Adipocyte (in vitro differentiated cells): ENCODE measurements around the gene GMDS.
A peak's percentile ranks its signal among the peaks of the same experiment; 100 is the strongest.

Experiments used
- DNase-seq: peaks from one replicate; pipeline ENCODE4 v3.0.0-alpha.2; 2015; ENCODE audit warnings: low read depth
- H3K27me3 ChIP-seq: replicated peaks from 2 replicates; pipeline ENCODE4 v1.7.0; 2013; ENCODE audit warnings: mild to moderate bottlenecking, low read length, moderate library complexity; ENCODE audit not compliant: control insufficient read depth, insufficient read depth
- H3K36me3 ChIP-seq: 2 replicates; pipeline ENCODE4 v1.7.0; 2013; ENCODE audit warnings: low read length, mild to moderate bottlenecking, moderate library complexity; ENCODE audit not compliant: control insufficient read depth, insufficient read depth, severe bottlenecking
- H3K4me1 ChIP-seq: 2 replicates; pipeline ENCODE4 v1.7.0; 2013; ENCODE audit warnings: mild to moderate bottlenecking, low read length, moderate library complexity; ENCODE audit not compliant: control insufficient read depth, insufficient read depth
- H3K4me3 ChIP-seq: 2 replicates; pipeline ENCODE4 v1.7.0; 2013; ENCODE audit warnings: mild to moderate bottlenecking, low read length, moderate library complexity
- H3K9ac ChIP-seq: 2 replicates; pipeline ENCODE4 v1.7.0; 2013; ENCODE audit warnings: mild to moderate bottlenecking, low read length, moderate library complexity
- H3K9me3 ChIP-seq: 2 replicates; pipeline ENCODE4 v1.7.0; 2013; ENCODE audit warnings: mild to moderate bottlenecking, low read length, moderate library complexity; ENCODE audit not compliant: control insufficient read depth

GMDS gene

DNA sequence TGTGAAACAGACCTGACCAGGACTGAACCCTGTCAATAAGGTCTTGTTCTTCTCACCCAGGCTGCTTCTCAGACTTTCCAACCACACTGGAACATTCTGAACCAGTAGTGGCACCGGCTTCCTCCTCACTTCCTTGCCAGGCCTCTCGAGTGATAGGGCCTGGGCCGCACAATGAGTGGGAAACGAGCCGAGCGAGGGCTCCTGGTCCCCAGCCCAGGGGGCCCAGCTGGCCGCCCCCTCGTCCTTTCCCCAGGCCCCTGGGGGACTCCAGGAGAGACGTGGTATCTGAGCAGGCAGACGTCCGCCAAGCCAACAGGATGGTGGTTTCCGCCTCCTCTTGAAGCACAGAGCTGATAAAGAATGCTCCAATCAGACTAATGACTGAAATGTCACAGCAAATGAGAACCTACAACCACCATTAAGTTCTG lies 117.9 kb downstream of the GMDS start:
- H3K27me3 ChIP-seq: no peaks in the 10 kb centered on the region
- no peak for DNase-seq
- no peak overlapping the region for H3K4me3 ChIP-seq
- no peaks in the 10 kb centered on the region for H3K4me1 ChIP-seq
- no peaks in the 10 kb centered on the region for H3K36me3 ChIP-seq
- no peaks in the 10 kb centered on the region for H3K9me3 ChIP-seq
- no peak overlapping the region for H3K9ac ChIP-seq

DNA sequence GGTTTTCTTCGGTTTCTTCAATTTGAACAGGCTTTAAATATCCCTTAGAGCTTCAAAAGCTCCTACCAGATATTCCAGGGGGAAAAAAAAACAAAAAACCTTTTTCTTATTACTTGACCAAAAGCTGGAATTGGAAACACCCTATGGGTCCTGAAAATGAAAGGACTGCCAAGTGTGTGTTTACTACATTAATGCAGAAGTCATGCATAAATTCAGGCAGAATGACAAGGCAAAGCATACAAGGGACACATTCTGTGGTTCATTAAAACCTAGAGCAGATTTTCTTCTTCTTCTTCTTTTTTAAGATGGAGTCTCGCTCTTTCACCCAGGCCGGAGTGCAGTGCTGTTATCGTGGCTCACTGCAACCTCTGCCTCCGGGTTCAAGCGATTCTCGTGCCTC lies 119.1 kb downstream of the GMDS start:
- Histone ChIP-seq H3K9me3 (no peaks in the 10 kb centered on the region), H3K36me3 (no peaks in the 10 kb centered on the region), H3K9ac (no peak overlapping the region), H3K27me3 (no peaks in the 10 kb centered on the region), H3K4me3 (no peak overlapping the region), H3K4me1 (no peaks in the 10 kb centered on the region)
- no peak for DNase-seq

DNA sequence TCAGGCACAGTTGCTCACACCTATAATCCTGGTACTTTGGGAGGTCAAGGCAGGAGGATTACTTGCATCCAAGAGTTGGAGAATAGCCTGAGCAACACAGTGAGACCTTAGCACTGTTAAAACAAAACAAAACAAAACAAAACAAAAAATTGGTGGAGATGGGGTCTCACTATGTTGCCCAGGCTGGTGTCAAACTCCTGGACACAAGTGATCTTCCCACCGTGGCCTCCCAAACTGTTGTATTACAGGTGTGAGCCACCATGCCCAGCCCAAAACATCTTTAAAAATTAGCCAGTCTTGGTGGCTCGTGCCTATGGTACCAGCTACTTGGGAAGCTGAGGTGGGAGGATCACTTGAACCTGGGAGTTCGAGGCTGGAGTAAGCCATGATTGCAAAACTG lies 120.2 kb downstream of the GMDS start:
- DNase-seq: no peak
- Histone ChIP-seq H3K36me3 (no peaks in the 10 kb centered on the region), H3K9me3 (no peaks in the 10 kb centered on the region), H3K9ac (no peak overlapping the region), H3K27me3 (no peaks in the 10 kb centered on the region), H3K4me1 (no peaks in the 10 kb centered on the region), H3K4me3 (no peak overlapping the region)

DNA sequence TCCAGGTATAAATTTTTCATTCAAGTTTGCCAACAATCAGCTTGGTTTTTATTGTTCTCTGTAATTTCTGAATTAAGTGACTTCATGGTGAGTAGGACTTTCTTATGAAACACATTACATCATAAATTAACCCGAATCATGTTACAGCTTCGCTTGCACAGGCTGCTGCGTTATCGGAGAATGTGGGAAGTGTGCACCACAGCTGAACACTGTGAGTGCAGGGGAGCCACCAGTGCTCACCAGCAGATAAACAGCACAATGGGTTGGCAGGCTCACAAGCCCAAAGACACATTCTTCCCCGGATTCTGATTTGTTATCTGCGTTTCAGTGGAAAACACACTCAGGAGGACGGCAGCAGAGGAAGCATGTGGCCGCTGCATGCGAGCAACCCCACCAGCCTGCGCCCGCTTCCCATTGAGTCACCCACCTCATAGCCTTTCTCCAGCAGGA lies 121.1 kb downstream of the GMDS start:
- no peaks in the 10 kb centered on the region for H3K9me3 ChIP-seq
- H3K27me3 ChIP-seq: no peaks in the 10 kb centered on the region
- H3K4me1 ChIP-seq: no peaks in the 10 kb centered on the region
- H3K36me3 ChIP-seq: no peaks in the 10 kb centered on the region
- H3K4me3 ChIP-seq: no peak overlapping the region
- DNase-seq: no peak
- no peak overlapping the region for H3K9ac ChIP-seq

DNA sequence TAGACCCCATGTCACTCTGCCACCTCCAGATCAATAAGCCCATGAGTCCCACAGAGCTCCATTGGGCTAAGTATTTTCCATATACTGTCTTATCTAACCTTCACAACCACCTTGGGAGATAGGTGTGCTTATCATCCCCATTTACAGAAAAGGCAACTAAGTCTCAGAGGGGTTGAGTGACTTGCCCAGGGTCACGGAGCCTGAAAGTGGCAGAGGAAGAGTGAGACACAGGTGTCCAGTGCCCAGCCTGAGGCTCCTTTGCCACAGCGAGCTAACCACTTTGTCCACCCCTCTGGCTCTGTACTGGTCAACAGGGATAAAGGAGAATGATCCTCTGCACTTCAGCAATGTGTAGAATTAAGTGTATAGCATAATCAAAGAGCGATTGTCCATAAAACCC lies 124.5 kb downstream of the GMDS start:
- Histone ChIP-seq H3K9ac (no peak overlapping the region), H3K36me3 (no peaks in the 10 kb centered on the region), H3K9me3 (no peaks in the 10 kb centered on the region), H3K4me3 (no peak overlapping the region), H3K27me3 (no peaks in the 10 kb centered on the region), H3K4me1 (no peaks in the 10 kb centered on the region)
- DNase-seq: no peak

DNA sequence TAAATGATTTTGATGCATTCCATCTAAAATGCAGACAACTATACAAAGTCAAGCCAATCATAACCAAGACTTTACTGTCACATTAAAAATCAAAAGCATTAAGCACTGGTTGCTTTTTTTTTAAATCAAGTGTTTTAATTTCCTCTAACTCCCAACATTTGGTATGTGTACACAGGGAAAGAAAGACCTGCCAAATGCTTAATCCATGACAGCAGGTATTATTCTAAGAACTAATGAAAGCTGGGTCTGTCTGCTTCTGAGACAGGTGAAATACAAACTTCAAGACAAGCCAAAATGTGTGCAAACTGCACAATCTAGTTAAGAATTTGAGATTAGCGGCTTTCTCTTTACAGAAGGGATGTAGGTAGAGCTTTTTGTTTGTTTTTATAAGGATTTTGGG lies 126.1 kb downstream of the GMDS start:
- no peak for DNase-seq
- no peak overlapping the region for H3K9ac ChIP-seq

DNA sequence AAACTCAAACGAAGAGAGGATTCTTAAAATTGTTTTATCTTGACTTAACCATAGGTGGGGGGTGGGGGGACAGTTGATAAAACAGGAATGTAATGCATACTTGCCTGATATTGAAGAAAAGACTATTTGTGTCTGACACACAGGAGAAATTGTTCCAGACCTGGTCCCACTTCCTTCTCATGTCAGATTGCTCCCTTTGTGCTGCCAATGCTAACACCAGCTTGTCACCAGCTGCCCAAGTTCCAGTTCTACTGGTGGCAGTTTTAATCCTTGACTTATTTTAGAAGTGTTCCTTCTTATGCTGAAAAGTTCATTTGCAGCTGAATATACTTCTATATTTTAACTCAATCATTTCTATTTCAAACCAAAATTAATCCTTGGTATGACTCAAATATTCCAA lies 127.3 kb downstream of the GMDS start:
- Histone ChIP-seq H3K9me3 (no peaks in the 10 kb centered on the region), H3K27me3 (no peaks in the 10 kb centered on the region)
- DNase-seq: no peak

More for the DNA sequence above, 126.1 kb downstream of the GMDS start:
- Histone ChIP-seq H3K4me3 (no peak overlapping the region), H3K4me1 (no peaks in the 10 kb centered on the region), H3K9me3 (no peaks in the 10 kb centered on the region), H3K36me3 (no peaks in the 10 kb centered on the region), H3K27me3 (no peaks in the 10 kb centered on the region)

DNA sequence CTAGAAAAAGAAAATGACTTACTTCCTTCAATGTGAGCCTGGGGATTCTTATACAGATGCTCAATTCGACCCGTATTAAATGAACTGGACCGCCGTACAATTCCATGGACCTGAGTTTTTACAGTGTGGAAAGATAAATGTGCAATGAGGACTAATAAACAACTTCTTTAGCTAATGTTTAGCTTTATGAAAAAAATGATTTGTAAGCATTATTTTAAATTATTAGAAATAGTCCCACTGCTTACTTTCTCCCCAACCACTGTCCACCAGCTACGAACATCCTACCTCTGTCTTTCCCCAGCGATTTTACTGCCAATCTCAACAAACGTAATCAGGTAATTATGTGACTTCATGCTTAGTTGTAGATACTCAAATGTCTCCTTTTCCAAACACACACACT lies 128.0 kb downstream of the GMDS start:
- no peaks in the 10 kb centered on the region for H3K27me3 ChIP-seq
- no peaks in the 10 kb centered on the region for H3K9me3 ChIP-seq
- H3K4me1 ChIP-seq: no peaks in the 10 kb centered on the region
- H3K4me3 ChIP-seq: no peak overlapping the region
- DNase-seq: no peak
- H3K9ac ChIP-seq: no peak overlapping the region
- H3K36me3 ChIP-seq: no peaks in the 10 kb centered on the region

More for the DNA sequence above, 127.3 kb downstream of the GMDS start:
- Histone ChIP-seq H3K4me1 (no peaks in the 10 kb centered on the region), H3K36me3 (no peaks in the 10 kb centered on the region), H3K4me3 (no peak overlapping the region), H3K9ac (no peak overlapping the region)

DNA sequence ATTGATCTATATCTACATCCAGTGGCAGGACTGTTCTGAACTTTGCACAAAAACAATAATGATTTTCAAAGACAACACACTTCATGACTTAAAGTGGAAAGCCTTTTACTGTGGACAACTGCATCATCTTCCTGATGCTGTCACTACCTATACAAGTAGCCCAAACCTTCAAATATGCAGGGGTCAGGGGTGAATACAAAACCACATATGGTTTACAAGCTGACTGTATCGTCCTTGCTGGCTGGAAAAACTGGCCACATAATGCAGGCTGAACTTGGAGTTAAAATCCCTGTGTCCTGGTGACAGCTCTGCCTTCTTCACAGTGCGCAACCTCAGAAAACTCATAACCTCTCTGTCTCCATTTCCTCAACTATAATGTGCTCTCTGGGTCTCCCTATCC lies 128.9 kb downstream of the GMDS start:
- Histone ChIP-seq H3K9ac (no peak overlapping the region), H3K4me1 (no peaks in the 10 kb centered on the region), H3K4me3 (no peak overlapping the region), H3K9me3 (no peaks in the 10 kb centered on the region), H3K27me3 (no peaks in the 10 kb centered on the region), H3K36me3 (no peaks in the 10 kb centered on the region)
- DNase-seq: no peak

DNA sequence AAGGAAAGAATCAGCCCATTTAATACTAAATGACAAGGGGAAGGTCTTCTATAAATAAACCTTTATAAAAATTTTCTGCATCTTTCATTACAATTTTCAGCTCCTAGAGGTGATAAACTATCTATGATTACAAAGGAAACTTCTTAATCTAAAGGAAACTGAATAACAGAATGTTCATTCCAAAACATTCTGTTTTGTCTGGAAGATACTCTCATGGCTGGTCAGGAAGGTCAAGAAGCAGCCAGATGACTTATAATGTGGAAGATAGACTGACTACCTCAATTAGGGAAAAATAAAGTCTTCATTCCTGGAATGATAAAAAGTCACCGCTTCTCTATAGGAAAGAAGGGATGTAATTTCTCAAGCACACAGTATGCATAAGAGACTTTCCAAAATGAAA lies 131.3 kb downstream of the GMDS start:
- H3K27me3 ChIP-seq: no peaks in the 10 kb centered on the region
- H3K4me3 ChIP-seq: no peak overlapping the region
- no peaks in the 10 kb centered on the region for H3K36me3 ChIP-seq
- no peak overlapping the region for H3K9ac ChIP-seq
- no peak for DNase-seq
- H3K9me3 ChIP-seq: no peaks in the 10 kb centered on the region
- H3K4me1 ChIP-seq: peaks cover 9% of the 10 kb centered on the region

DNA sequence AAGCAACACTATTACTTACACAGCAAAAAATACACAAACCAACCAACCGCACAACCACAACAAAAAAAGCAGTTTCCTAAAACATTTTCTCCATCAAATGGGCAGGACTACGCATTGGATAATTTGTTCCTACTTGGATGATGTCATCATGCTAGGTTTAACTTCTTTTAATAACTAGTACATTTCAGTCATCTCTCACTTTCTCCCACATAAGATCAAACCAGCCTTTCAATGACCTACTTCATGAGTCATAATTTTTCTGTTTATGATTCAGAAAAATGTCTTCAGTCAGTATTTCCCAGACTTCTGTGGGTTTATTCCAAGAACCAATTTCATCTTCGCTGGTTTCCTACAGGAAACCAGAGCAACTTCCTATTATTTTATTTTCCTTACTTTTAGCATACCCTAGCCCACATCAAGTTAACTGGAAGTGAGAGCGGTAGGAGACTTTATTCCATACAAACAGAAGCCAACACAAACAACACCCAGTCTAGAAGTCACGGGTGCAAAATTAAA lies 134.2 kb downstream of the GMDS start:
- Histone ChIP-seq H3K4me3 (peak overlapping the region; percentile 50), H3K27me3 (no peaks in the 10 kb centered on the region), H3K9ac (peak overlapping the region; percentile 50), H3K36me3 (no peaks in the 10 kb centered on the region), H3K9me3 (no peaks in the 10 kb centered on the region), H3K4me1 (peaks cover 9% of the 10 kb centered on the region)
- peak; percentile 71 for DNase-seq

DNA sequence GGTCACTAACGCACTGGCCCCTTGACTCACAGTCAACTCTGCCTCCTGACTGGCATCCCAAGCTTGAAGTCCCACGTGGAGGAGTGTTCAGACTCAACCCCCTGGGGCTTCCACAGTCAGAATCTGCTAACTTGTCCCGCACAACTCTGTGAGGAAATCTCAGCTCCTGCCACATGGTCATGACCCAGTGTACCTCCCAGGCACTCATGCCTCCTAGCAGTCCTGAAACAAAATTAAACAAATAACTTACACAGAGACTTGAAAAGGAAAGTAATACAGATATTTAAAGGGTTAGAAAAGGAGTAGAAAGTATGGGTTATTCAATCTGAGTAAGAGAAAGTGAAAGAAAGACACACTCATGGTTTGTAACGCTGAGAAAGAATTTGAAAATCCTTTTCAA lies 134.9 kb downstream of the GMDS start:
- H3K27me3 ChIP-seq: no peaks in the 10 kb centered on the region
- peaks cover 9% of the 10 kb centered on the region for H3K4me1 ChIP-seq
- H3K36me3 ChIP-seq: no peaks in the 10 kb centered on the region
- peak; percentile 37 for DNase-seq
- no peaks in the 10 kb centered on the region for H3K9me3 ChIP-seq
- peak overlapping the region; percentile 50 for H3K9ac ChIP-seq
- H3K4me3 ChIP-seq: peak overlapping the region; percentile 50
